Kidney (tissue), 14 donors: ENCODE data around the gene ERCC6. TPM values are rescaled to one million over a fixed set of nuclear protein-coding genes. Genes with fewer than 3 reads are reported as not detected.

Experiments
- DNase-seq, 5 donors: peaks; one replicate each; pipeline ENCODE4 v3.0.0-alpha.2; 2013 to 2020
- FAIRE-seq: peaks from 2 replicates; lab custom pipeline; 2012; peaks lifted over from hg19 to GRCh38; lab: Jason Lieb, UNC
- H3K27ac ChIP-seq, 2 donors: one replicate each; pipeline ENCODE4 v1.7.0; 2013; ENCODE audit warnings: low read depth in 2 of 2, low read length in 2 of 2, inconsistent platforms in 1 of 2
- H3K27me3 ChIP-seq: one replicate; pipeline ENCODE4 v1.7.1; 2013; ENCODE audit warnings: low read length, inconsistent platforms; ENCODE audit not compliant: control insufficient read depth, insufficient read depth
- H3K36me3 ChIP-seq, 3 donors: one replicate each; pipeline versions ENCODE4 v1.7.0 to v1.7.1; 2013; ENCODE audit warnings: low read length in 3 of 3, control low read depth in 1 of 3, inconsistent platforms in 1 of 3; ENCODE audit not compliant: insufficient read depth in 3 of 3, control insufficient read depth in 2 of 3
- H3K4me1 ChIP-seq, 3 donors: one replicate each; pipeline versions ENCODE4 v1.7.0 to v1.7.1; 2013; ENCODE audit warnings: low read length in 3 of 3, inconsistent platforms in 1 of 3, low read depth in 1 of 3; ENCODE audit not compliant: control insufficient read depth in 2 of 3, insufficient read depth in 2 of 3
- H3K4me3 ChIP-seq, 3 donors: one replicate each; pipeline versions ENCODE4 v1.7.0 to v1.8.1; 2013; ENCODE audit warnings: low read length in 3 of 3, control low read depth in 1 of 3, inconsistent platforms in 1 of 3
- H3K9ac ChIP-seq, 3 donors: one replicate each; pipeline versions ENCODE4 v1.7.0 to v1.7.1; 2013; ENCODE audit warnings: low read length in 3 of 3, control low read depth in 1 of 3, inconsistent platforms in 1 of 3
- H3K9me3 ChIP-seq, 3 donors: one replicate each; pipeline versions ENCODE4 v1.7.0 to v1.7.1; 2013; ENCODE audit warnings: low read length in 3 of 3, control low read depth in 1 of 3, inconsistent platforms in 1 of 3; ENCODE audit not compliant: control insufficient read depth in 2 of 3, insufficient read depth in 1 of 3
- CTCF ChIP-seq: IDR thresholded peaks from 3 replicates; pipeline ENCODE4 v1.5.1; 2012; ENCODE audit warnings: mild to moderate bottlenecking, moderate library complexity, borderline replicate concordance; ENCODE audit not compliant: insufficient read depth; ENCODE audit errors: extremely low read depth
- intact Hi-C: fragments of 100-400 bp; cut with DNase I; formaldehyde crosslinking; loops from one replicate; pipeline ENCODE4 v1.11.1; 2022
- polyA plus RNA-seq: library from polyadenylated mRNA; stranded (reverse); fragments of 350-450 nt; fragmentation: Illumina TruSeq; extraction: RNeasy Lipid Tissue Mini Kit (QIAGEN cat#74804); gene quantifications from one replicate; pipeline ENCODE4 v1.2.3, GENCODE V29; 2014; ENCODE audit warnings: low read depth, low replicate concordance; ENCODE audit not compliant: insufficient read depth
- total RNA-seq: library from RNA; stranded (reverse); fragmentation: NEBNext Ultra II Directional; extraction: Animal tissue kit (Norgen Biotek cat#: 25700); gene quantifications from one replicate; pipeline ENCODE4 v1.2.1, GENCODE V29; 2021
- donor health status: control.
- donor health status: control.
- donor health status: control.
- donor health status: control.
- donor health status: control.
- donor health status: DM: yes; HTN: yes; CAD: no.
- donor health status: Normal renal cell carcinoma (clear cell type).

Gene ERCC6
- total and polyA plus RNA-seq, 2 donors from 2014 or later, result 5.0 to 33.2 TPM

GRCh38 chr10:49558190-49558589 lies 19.3 kb upstream of the ERCC6 start:
- DNase-seq, result no peak
- H3K4me3 ChIP-seq, result no peak overlapping the region
- no peak overlapping the region for H3K9ac ChIP-seq
- H3K27ac ChIP-seq, result no peak overlapping the region
- no peaks in the 10 kb centered on the region for H3K36me3 ChIP-seq
- no peaks in the 10 kb centered on the region for H3K9me3 ChIP-seq
- no peak for TF ChIP-seq CTCF
- H3K4me1 ChIP-seq, result no peaks in the 10 kb centered on the region
- intact Hi-C loops, result no loop called here
- no peaks in the 10 kb centered on the region for H3K27me3 ChIP-seq
- FAIRE-seq, result no peak

- no peaks in the 10 kb centered on the region for H3K9me3 ChIP-seq
- no peak overlapping the region for H3K4me3 ChIP-seq
- H3K9ac ChIP-seq, result no peak overlapping the region
- TF ChIP-seq CTCF, result no peak
- no peak for FAIRE-seq
- no peaks in the 10 kb centered on the region for H3K4me1 ChIP-seq
- H3K27me3 ChIP-seq, result no peaks in the 10 kb centered on the region
- no peak overlapping the region for H3K27ac ChIP-seq
- intact Hi-C loops, result no loop called here
- no peak for DNase-seq
- H3K36me3 ChIP-seq, result no peaks in the 10 kb centered on the region
Observed at GRCh38 chr10:49557681-49558080, 18.8 kb upstream of the ERCC6 start.

GRCh38 chr10:49556723-49557122 lies 17.8 kb upstream of the ERCC6 start:
- Histone ChIP-seq H3K27me3 (no peaks in the 10 kb centered on the region), H3K4me1 (no peaks in the 10 kb centered on the region), H3K27ac (no peak overlapping the region), H3K36me3 (no peaks in the 10 kb centered on the region), H3K4me3 (no peak overlapping the region), H3K9ac (no peak overlapping the region), H3K9me3 (no peaks in the 10 kb centered on the region)
- DNase-seq, result no peak
- no peak for TF ChIP-seq CTCF
- no peak for FAIRE-seq
- intact Hi-C loops, result no loop called here

GRCh38 chr10:49552277-49552676 lies 13.4 kb upstream of the ERCC6 start:
- no peaks in the 10 kb centered on the region for H3K4me1 ChIP-seq
- no peaks in the 10 kb centered on the region for H3K27me3 ChIP-seq
- H3K27ac ChIP-seq, result no peak overlapping the region
- FAIRE-seq (no peak), DNase-seq (no peak)
- H3K36me3 ChIP-seq, result no peaks in the 10 kb centered on the region
- no peak overlapping the region for H3K4me3 ChIP-seq
- no peak for TF ChIP-seq CTCF
- H3K9me3 ChIP-seq, result no peaks in the 10 kb centered on the region
- H3K9ac ChIP-seq, result no peak overlapping the region
- intact Hi-C loops, result no loop called here
